ENCODE results near the gene KDM1A. TPM values are rescaled to one million over a fixed set of nuclear protein-coding genes. Genes with fewer than 3 reads are reported as not detected.
A peak's percentile ranks its signal among the peaks of the same experiment; 100 is the strongest.

KDM1A gene
- total and polyA plus RNA-seq, 9 of the 15 experiments (the other 6 are each of a cell fraction or from before 2014, with no cell fraction given) = 59.2 to 181 (median 168) TPM

- no peak overlapping the region for H3K9ac ChIP-seq (ENCODE audit: insufficient read depth in 1 of 2, low read depth in 2 of 2, low read length in 2 of 2)
- H3K4me1 ChIP-seq (replicated peaks in 1 of 2; ENCODE audit: control insufficient read depth in 2 of 2, insufficient read depth in 2 of 2, low read length in 2 of 2) = no peaks in the 10 kb centered on the region
- DNase-seq (ENCODE audit: extremely low read depth in 1 of 4, low spot score in 3 of 4) = no peak
- H3K27ac ChIP-seq (ENCODE audit: extremely low read depth, low read depth, low read length) = no peak overlapping the region
- no peak overlapping the region for H3K4me2 ChIP-seq (ENCODE audit: insufficient read depth, low read length)
- H2AFZ ChIP-seq (ENCODE audit: low read depth, low read length) = no peak overlapping the region
- in situ Hi-C loops (cut with MboI) (no loop called here), intact Hi-C loops (cut with micrococcal nuclease) (loop anchor here (5.0 to 10.0 kb wide), 2 partner anchors 107 to 321 kb away; no protein-coding TSS in a partner anchor)
- FAIRE-seq = no peak
- no peak for ATAC-seq
- no peak overlapping the region for H3K4me3 ChIP-seq
- no peaks in the 10 kb centered on the region for H3K27me3 ChIP-seq (ENCODE audit: control insufficient read depth in 2 of 2, insufficient read depth in 2 of 2, low read length in 2 of 2)
- POLR2A ChIA-PET = interaction anchor here (1.1 kb wide), 1 partner anchor 25 kb away, joined by 4 read pairs; no protein-coding TSS in a partner anchor
- no peaks in the 10 kb centered on the region for H3K9me1 ChIP-seq (ENCODE audit: control insufficient read depth, insufficient read depth, low read length)
- H4K20me1 ChIP-seq (replicated peaks; ENCODE audit: control insufficient read depth, insufficient read depth, low read length) = peaks cover 4% of the 10 kb centered on the region; the same call in 1 of the 2 replicates
- CTCF ChIA-PET (ENCODE audit: low intra/inter-chr PET ratio) = no interaction called here
- no peaks in the 10 kb centered on the region for H3K9me3 ChIP-seq (replicated peaks; ENCODE audit: control insufficient read depth, insufficient read depth, low read depth, low read length)
- peaks cover 100% of the 10 kb centered on the region for H3K36me3 ChIP-seq (ENCODE audit: control insufficient read depth, insufficient read depth, low read length)
- WGBS (ENCODE audit: insufficient coverage, low coverage, missing lambda C conversion rate) = 58% methylated on average over 5 of the region's 5 CpGs
- no TSS peak for BruUV-seq (replicated peaks)
- no peaks in the 10 kb centered on the region for H3K79me2 ChIP-seq (ENCODE audit: control insufficient read depth, insufficient read depth, low read length)
- TF ChIP-seq MITF (IDR thresholded peaks at IDR 0.05) = no peak
- TF ChIP-seq ZNF175 (CRISPR knock-in tag; IDR thresholded peaks at IDR 0.05; ENCODE audit: low read depth) = no peak
- TF ChIP-seq RBM34 (IDR thresholded peaks at IDR 0.05; ENCODE audit: borderline replicate concordance, insufficient read depth, low read length) = no peak
- no peak for TF ChIP-seq MIER1 (IDR thresholded peaks at IDR 0.05; ENCODE audit: low read depth)
- TF ChIP-seq SPI1 (IDR thresholded peaks at IDR 0.05; ENCODE audit: borderline replicate concordance, low read depth, low read length) = no peak
- no peak for TF ChIP-seq CBFA2T3 (IDR thresholded peaks at IDR 0.05)
- TF ChIP-seq POLR2AphosphoS2 (IDR thresholded peaks at IDR 0.05; ENCODE audit: low read length) = 0 out of 2 replicates have a peak, but pooled peaks have one; percentile 1
- no peak for TF ChIP-seq MTA3 (IDR thresholded peaks at IDR 0.05; ENCODE audit: borderline replicate concordance)
- TF ChIP-seq POLR2A (conservative IDR thresholded peaks at IDR 0.05) = peak; percentile 44; the same call in 1 of the 2 replicates
- TF ChIP-seq, protein P1, sequence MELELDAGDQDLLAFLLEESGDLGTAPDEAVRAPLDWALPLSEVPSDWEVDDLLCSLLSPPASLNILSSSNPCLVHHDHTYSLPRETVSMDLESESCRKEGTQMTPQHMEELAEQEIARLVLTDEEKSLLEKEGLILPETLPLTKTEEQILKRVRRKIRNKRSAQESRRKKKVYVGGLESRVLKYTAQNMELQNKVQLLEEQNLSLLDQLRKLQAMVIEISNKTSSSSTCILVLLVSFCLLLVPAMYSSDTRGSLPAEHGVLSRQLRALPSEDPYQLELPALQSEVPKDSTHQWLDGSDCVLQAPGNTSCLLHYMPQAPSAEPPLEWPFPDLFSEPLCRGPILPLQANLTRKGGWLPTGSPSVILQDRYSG (tag; conservative IDR thresholded peaks at IDR 0.05; ENCODE audit: low read depth) = no peak
- TF ChIP-seq CHD4 (IDR thresholded peaks at IDR 0.05; ENCODE audit: insufficient read depth, insufficient replicate concordance, low read depth, low read length, poor library complexity, severe bottlenecking) = no peak
Measured at GRCh38 chr1:23083714-23084480, 64.6 kb downstream of the KDM1A start.

All from K562 (cell line).